Endothelial cell of umbilical vein (primary cell): Measurements from ENCODE around the gene CRY2. TPM values are rescaled to one million over a fixed set of nuclear protein-coding genes. Genes with fewer than 3 reads are reported as not detected.

ENCODE experiments used
- BruUV-seq: library from RNA; stranded (reverse); fragments of 400-500 nt; replicated peaks from 2 replicates; lab custom pipeline; 2021; lab: Mats Ljungman, UMichigan
- CTCF ChIA-PET: fragments of 300-600, 350-600 bp; sonication (Branson Sonifier 250); formaldehyde crosslinking; loops from one replicate; lab custom pipeline; 2021; ENCODE audit warnings: antibody characterized with exemption, inconsistent platforms; lab: Charles Lee
- POLR2A ChIA-PET: fragments of 300-600, 350-600 bp; sonication (Branson Sonifier 250); formaldehyde crosslinking; loops from one replicate; lab custom pipeline; 2021; ENCODE audit warnings: antibody characterized with exemption, inconsistent platforms; lab: Charles Lee
- DNase-seq: peaks from one replicate; pipeline ENCODE4 v3.0.0-alpha.2; 2011; ENCODE audit warnings: low read depth, low spot score
- FAIRE-seq: peaks from 2 replicates; lab custom pipeline; 2011; peaks lifted over from hg19 to GRCh38; lab: Jason Lieb, UNC
- H2AFZ ChIP-seq: 2 replicates; pipeline ENCODE4 v1.6.0; 2012; ENCODE audit warnings: low read depth, low read length, control low read depth, inconsistent platforms
- H3K27ac ChIP-seq: 2 replicates; pipeline ENCODE4 v1.5.1; 2011; ENCODE audit warnings: low read depth, mild to moderate bottlenecking, control low read depth, low read length, moderate library complexity; ENCODE audit not compliant: insufficient read depth
- H3K27me3 ChIP-seq, 2 experiments: 2 replicates each; pipeline versions ENCODE4 v1.6.0 to v1.6.1; 2011; ENCODE audit warnings: low read length in 2 of 2, mixed read lengths in 1 of 2; ENCODE audit not compliant: control insufficient read depth in 2 of 2, insufficient read depth in 2 of 2
- H3K36me3 ChIP-seq, 2 experiments: 2 replicates in 1 of 2; 3 replicates in 1 of 2; pipeline ENCODE4 v1.5.1; 2011; ENCODE audit warnings: low read length in 2 of 2, mild to moderate bottlenecking in 1 of 2, moderate library complexity in 1 of 2; ENCODE audit not compliant: control insufficient read depth in 2 of 2, insufficient read depth in 2 of 2; ENCODE audit errors: extremely low read depth in 1 of 2
- H3K4me1 ChIP-seq: 3 replicates; pipeline ENCODE4 v1.5.1; 2011; ENCODE audit warnings: mild to moderate bottlenecking, low read length; ENCODE audit not compliant: control insufficient read depth, insufficient read depth; ENCODE audit errors: extremely low read depth
- H3K4me2 ChIP-seq: 2 replicates; pipeline ENCODE4 v1.6.1; 2011; ENCODE audit warnings: low read length, control low read depth, mixed read lengths; ENCODE audit not compliant: insufficient read depth
- H3K4me3 ChIP-seq, 3 experiments: fragments of 200-600 bp in 1 of 3; sonication (generic), shearing (Covaris generic) in 1 of 3; replicated peaks in 1 of 3; 2 replicates each; pipeline ENCODE4 v1.5.1; 2011 to 2016; ENCODE audit warnings: control low read depth in 3 of 3, low read length in 3 of 3, mild to moderate bottlenecking in 2 of 3, inconsistent platforms in 1 of 3, low read depth in 1 of 3, moderate library complexity in 1 of 3; ENCODE audit not compliant: insufficient read depth in 1 of 3
- H3K79me2 ChIP-seq: 2 replicates; pipeline ENCODE4 v1.6.0; 2012; ENCODE audit warnings: low read length, inconsistent platforms; ENCODE audit not compliant: control insufficient read depth, insufficient read depth
- H3K9ac ChIP-seq: replicated peaks from 2 replicates; pipeline ENCODE3; 2011; ENCODE audit warnings: low read length, control low read depth; ENCODE audit not compliant: insufficient read depth; ENCODE audit errors: extremely low read depth
- H3K9me1 ChIP-seq: replicated peaks from 3 replicates; pipeline ENCODE4 v1.6.0; 2011; ENCODE audit warnings: mild to moderate bottlenecking, low read length; ENCODE audit not compliant: control insufficient read depth, insufficient read depth; ENCODE audit errors: extremely low read depth
- H3K9me3 ChIP-seq: replicated peaks from 2 replicates; pipeline ENCODE4 v1.5.1; 2012; ENCODE audit warnings: low read length, inconsistent platforms; ENCODE audit not compliant: control insufficient read depth, insufficient read depth
- H4K20me1 ChIP-seq: replicated peaks from 2 replicates; pipeline ENCODE3; 2011; ENCODE audit warnings: mild to moderate bottlenecking, low read length; ENCODE audit not compliant: control insufficient read depth, insufficient read depth; ENCODE audit errors: extremely low read depth
- EZH2 ChIP-seq: IDR thresholded peaks from 2 replicates; pipeline ENCODE4 v1.6.1; 2012; ENCODE audit warnings: borderline replicate concordance, low read depth, mild to moderate bottlenecking, moderate library complexity, low read length, inconsistent platforms; ENCODE audit not compliant: severe bottlenecking
- FOS ChIP-seq: IDR thresholded peaks from 2 replicates; pipeline ENCODE4 v1.6.1; 2011; ENCODE audit warnings: mild to moderate bottlenecking, low read length, moderate library complexity, borderline replicate concordance; ENCODE audit not compliant: insufficient read depth
- GATA2 ChIP-seq: IDR thresholded peaks from 2 replicates; pipeline ENCODE4 v1.7.0; 2011; ENCODE audit warnings: low read depth, mild to moderate bottlenecking, moderate library complexity, mixed read lengths, low read length; ENCODE audit not compliant: insufficient read length, insufficient read depth
- JUN ChIP-seq: IDR thresholded peaks from 2 replicates; pipeline ENCODE4 v1.6.1; 2011; ENCODE audit warnings: borderline replicate concordance, low read depth; ENCODE audit not compliant: insufficient read length, insufficient read depth
- MYC ChIP-seq: IDR thresholded peaks from one replicate; pipeline ENCODE4 v1.6.1; 2011; ENCODE audit warnings: mild to moderate bottlenecking, low read depth, low read length
- POLR2A ChIP-seq: IDR thresholded peaks from 2 replicates; pipeline ENCODE4 v1.6.1; 2012; ENCODE audit warnings: low read depth, mild to moderate bottlenecking, control low read depth, low read length
- POLR2AphosphoS5 ChIP-seq: IDR thresholded peaks from 2 replicates; pipeline ENCODE4 v1.6.1; 2012; ENCODE audit warnings: low read depth, mild to moderate bottlenecking, control low read depth, low read length, moderate library complexity; ENCODE audit not compliant: insufficient read depth
- dilution Hi-C: fragments of 300-500 bp; cut with MboI; formaldehyde crosslinking; loops from one replicate; pipeline ENCODE4 v1.15.0; 2019; ENCODE audit warnings: low sequenced_read_pairs; ENCODE audit not compliant: extremely low pct_ligation_motif_present
- intact Hi-C: fragments of 100-400 bp; cut with micrococcal nuclease; formaldehyde crosslinking; loops from one replicate; pipeline ENCODE4 v1.10.0; 2022
- polyA plus RNA-seq, 4 experiments: library from polyadenylated mRNA; depleted of rRNA in 3 of 4; stranded (reverse) in 3 of 4; unstranded in 1 of 4; fragments of >200 nt; gene quantifications; 2 replicates each; pipeline versions ENCODE4 v1.2.1 to v1.2.3, GENCODE V29; 2011 to 2012; ENCODE audit warnings: missing spikeins in 1 of 4
- total RNA-seq: library from RNA; stranded (reverse); gene quantifications from 2 replicates; pipeline ENCODE4 v1.2.3, GENCODE V29; 2021
- TF ChIP-seq, protein P1 (sequence below): IDR thresholded peaks from 2 replicates; pipeline ENCODE4 v1.6.1; 2011; ENCODE audit not compliant: insufficient read depth, insufficient read length
- TF ChIP-seq, protein P2 (sequence below), 2 donors: IDR thresholded peaks; 1 replicate in 1 of 2; 2 replicates in 1 of 2; pipeline ENCODE4 v1.5.1; 2011; ENCODE audit warnings: low read length in 2 of 2, mild to moderate bottlenecking in 2 of 2, moderate library complexity in 2 of 2, control low read depth in 1 of 2, inconsistent platforms in 1 of 2, low read depth in 1 of 2; ENCODE audit not compliant: insufficient read depth in 1 of 2; ENCODE audit errors: extremely low read depth in 1 of 2

CRY2 gene
- total and polyA plus RNA-seq, 2 donors (not counting 3 experiments of a cell fraction or from before 2014, with no cell fraction given): 7.7 to 11.7 TPM

DNA sequence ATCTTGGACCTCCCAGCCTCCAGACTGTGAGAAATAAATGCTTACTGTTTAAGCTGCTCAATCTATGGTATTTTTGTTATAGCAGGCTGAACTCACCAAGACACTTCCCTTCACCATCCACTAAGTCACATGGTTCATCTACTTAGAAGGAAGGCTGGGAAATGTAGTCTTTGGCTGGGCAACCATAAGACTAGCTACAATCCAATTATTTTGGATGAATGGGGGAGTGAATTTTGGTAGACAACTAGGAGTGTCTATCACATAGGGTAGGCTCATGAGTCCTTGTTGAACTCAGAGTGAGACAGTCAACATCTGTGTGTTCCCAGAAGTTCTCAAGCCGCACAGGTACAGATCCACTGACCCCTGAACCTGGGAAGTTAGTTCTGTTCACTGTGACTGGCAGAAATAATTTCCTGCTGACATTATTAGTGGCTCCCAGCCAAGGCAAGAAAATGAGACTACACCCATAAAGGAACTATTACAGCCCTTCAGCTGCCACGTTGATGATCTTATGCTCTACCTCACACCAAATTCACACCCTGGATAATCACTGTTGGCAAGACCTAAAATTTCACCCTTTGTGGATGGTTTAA lies 45.5 kb upstream of the CRY2 start:
- Histone ChIP-seq H4K20me1 (no peaks in the 10 kb centered on the region), H3K9ac (no peak overlapping the region), H3K4me3 (no peak overlapping the region), H3K27me3 (no peaks in the 10 kb centered on the region), H2AFZ (no peak overlapping the region), H3K9me3 (no peaks in the 10 kb centered on the region), H3K9me1 (no peaks in the 10 kb centered on the region), H3K4me1 (peaks cover 25% of the 10 kb centered on the region), H3K4me2 (no peak overlapping the region), H3K79me2 (peaks cover 15% of the 10 kb centered on the region), H3K36me3 (no peaks in the 10 kb centered on the region), H3K27ac (no peak overlapping the region)
- intact Hi-C loops: loop anchor here (5.0 kb wide), 1 partner anchor 140 kb away; no protein-coding TSS in a partner anchor
- POLR2A ChIA-PET: no interaction called here
- TF ChIP-seq, protein P1, sequence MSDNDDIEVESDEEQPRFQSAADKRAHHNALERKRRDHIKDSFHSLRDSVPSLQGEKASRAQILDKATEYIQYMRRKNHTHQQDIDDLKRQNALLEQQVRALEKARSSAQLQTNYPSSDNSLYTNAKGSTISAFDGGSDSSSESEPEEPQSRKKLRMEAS: no peak
- no peak for TF ChIP-seq EZH2
- TF ChIP-seq MYC: no peak
- no peak for TF ChIP-seq GATA2
- no peak for TF ChIP-seq JUN
- TF ChIP-seq POLR2A: no peak
- TF ChIP-seq, protein P2, sequence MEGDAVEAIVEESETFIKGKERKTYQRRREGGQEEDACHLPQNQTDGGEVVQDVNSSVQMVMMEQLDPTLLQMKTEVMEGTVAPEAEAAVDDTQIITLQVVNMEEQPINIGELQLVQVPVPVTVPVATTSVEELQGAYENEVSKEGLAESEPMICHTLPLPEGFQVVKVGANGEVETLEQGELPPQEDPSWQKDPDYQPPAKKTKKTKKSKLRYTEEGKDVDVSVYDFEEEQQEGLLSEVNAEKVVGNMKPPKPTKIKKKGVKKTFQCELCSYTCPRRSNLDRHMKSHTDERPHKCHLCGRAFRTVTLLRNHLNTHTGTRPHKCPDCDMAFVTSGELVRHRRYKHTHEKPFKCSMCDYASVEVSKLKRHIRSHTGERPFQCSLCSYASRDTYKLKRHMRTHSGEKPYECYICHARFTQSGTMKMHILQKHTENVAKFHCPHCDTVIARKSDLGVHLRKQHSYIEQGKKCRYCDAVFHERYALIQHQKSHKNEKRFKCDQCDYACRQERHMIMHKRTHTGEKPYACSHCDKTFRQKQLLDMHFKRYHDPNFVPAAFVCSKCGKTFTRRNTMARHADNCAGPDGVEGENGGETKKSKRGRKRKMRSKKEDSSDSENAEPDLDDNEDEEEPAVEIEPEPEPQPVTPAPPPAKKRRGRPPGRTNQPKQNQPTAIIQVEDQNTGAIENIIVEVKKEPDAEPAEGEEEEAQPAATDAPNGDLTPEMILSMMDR (IDR thresholded peaks at IDR 0.05; ENCODE audit: extremely low read depth in 1 of 2, insufficient read depth in 1 of 2, low read depth in 1 of 2, low read length in 2 of 2): no peak
- TF ChIP-seq POLR2AphosphoS5: no peak
- TF ChIP-seq FOS: no peak
- CTCF ChIA-PET: interaction anchor here (1.2 kb wide), 1 partner anchor 30 kb away, joined by 6 read pairs; no protein-coding TSS in a partner anchor
- no peak for FAIRE-seq
- BruUV-seq: no TSS peak
- dilution Hi-C loops: no loop called here
- DNase-seq: peak; percentile 18
